NCI-H748 (cell line): ENCODE data around the gene LPIN3.

Source experiments
- DNase-seq: peaks from one replicate; lab custom pipeline; 2025; ENCODE audit not compliant: unreplicated experiment; lab: John Stamatoyannopoulos, UW

Gene LPIN3

GRCh38 chr20:41392295-41392694 lies 51.7 kb downstream of the LPIN3 start:
- no peak for DNase-seq

- no peak for DNase-seq
Observed at GRCh38 chr20:41392871-41393704, 52.5 kb downstream of the LPIN3 start.

GRCh38 chr20:41393705-41394066 lies 53.1 kb downstream of the LPIN3 start:
- DNase-seq, result no peak

GRCh38 chr20:41394081-41394480 lies 53.5 kb downstream of the LPIN3 start:
- no peak for DNase-seq

- no peak for DNase-seq
Observed at GRCh38 chr20:41394931-41395666, 54.5 kb downstream of the LPIN3 start.

- DNase-seq, result no peak
Observed at GRCh38 chr20:41395667-41396664, 55.3 kb downstream of the LPIN3 start.

- no peak for DNase-seq
Observed at GRCh38 chr20:41398408-41398807, 57.8 kb downstream of the LPIN3 start.

GRCh38 chr20:41403604-41404003 lies 63.0 kb downstream of the LPIN3 start:
- DNase-seq, result no peak

- DNase-seq, result no peak
Observed at GRCh38 chr20:41405436-41405835, 64.8 kb downstream of the LPIN3 start.

GRCh38 chr20:41406353-41406752 lies 65.7 kb downstream of the LPIN3 start:
- DNase-seq, result no peak

- no peak for DNase-seq
Observed at GRCh38 chr20:41406896-41407444, 66.3 kb downstream of the LPIN3 start.

GRCh38 chr20:41407607-41408006 lies 67.0 kb downstream of the LPIN3 start:
- no peak for DNase-seq

- no peak for DNase-seq
Observed at GRCh38 chr20:41408156-41408794, 67.7 kb downstream of the LPIN3 start.

GRCh38 chr20:41408986-41409385 lies 68.4 kb downstream of the LPIN3 start:
- DNase-seq, result peak; percentile 53
